ENCODE data around the gene SENP5. TPM values are rescaled to one million over a fixed set of nuclear protein-coding genes. Genes with fewer than 3 reads are reported as not detected.

The SENP5 gene
- total and polyA plus RNA-seq, 9 of the 15 experiments (the other 6 are each of a cell fraction or from before 2014, with no cell fraction given) = 18.3 to 59.7 (median 35.8) TPM

DNA sequence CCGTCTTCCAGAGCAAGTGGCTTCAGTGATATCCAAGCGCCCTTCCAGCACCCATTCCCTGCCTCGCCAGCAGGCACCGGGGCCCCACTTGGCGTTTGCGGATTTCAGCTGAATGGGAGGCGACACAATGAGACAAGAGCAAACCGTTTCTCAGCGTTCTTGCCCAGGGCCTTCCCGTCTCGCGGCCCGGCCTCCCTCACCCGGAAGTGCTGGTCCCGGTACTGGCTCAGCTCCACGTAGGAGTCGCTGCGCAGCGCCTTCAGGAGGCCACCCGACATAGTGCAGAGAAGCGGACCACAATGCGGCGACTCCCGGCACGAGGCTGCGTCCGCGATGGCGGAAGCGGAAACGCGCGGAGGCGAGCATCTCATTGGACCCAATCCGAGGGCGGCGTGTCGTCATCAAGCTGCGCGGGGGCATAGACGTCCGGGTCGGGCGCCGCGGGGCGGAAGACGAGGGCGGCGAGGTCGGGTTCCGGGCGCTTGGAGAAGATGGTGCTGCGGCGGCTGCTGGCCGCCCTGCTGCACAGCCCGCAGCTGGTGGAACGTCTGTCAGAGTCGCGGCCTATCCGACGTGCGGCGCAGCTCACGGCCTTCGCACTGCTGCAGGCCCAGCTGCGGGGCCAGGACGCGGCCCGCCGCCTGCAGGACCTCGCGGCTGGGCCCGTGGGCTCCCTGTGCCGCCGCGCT, 74.7 kb downstream of the SENP5 start, which contains the start of gene NCBP2 (continued):
- TF ChIP-seq SMARCA4 (IDR thresholded peaks at IDR 0.05) (no peak), MITF (IDR thresholded peaks at IDR 0.05) (peak; percentile 82), CCNT2 (IDR thresholded peaks at IDR 0.05; ENCODE audit: borderline replicate concordance, extremely low read depth, insufficient read length, low read depth, low read length) (peak; percentile 54), MTA3 (IDR thresholded peaks at IDR 0.05; ENCODE audit: borderline replicate concordance) (peak; percentile 94; the same call in 1 of the 2 replicates), KHSRP (IDR thresholded peaks at IDR 0.05) (peak; percentile 87), ZNF174 (CRISPR knock-in tag; IDR thresholded peaks at IDR 0.05) (no peak), BCL6 (CRISPR knock-in tag; IDR thresholded peaks at IDR 0.05) (no peak), RCOR1 (IDR thresholded peaks at IDR 0.05; ENCODE audit: borderline replicate concordance in 1 of 2, low read depth in 2 of 2, low read length in 2 of 2) (peak in 1 of 2 experiments; percentile 68; a peak in 2 of 4 replicates), ZNF24 (IDR thresholded peaks at IDR 0.05) (peak; percentile 50; the same call in 1 of the 2 replicates), ZNF395 (CRISPR knock-in tag; IDR thresholded peaks at IDR 0.05) (peak; percentile 79), RBM39 (optimal IDR thresholded peaks at IDR 0.05; ENCODE audit: low read depth, low read length) (no peak), HES1 (IDR thresholded peaks at IDR 0.05; ENCODE audit: low read depth) (no peak), SMAD1 (IDR thresholded peaks at IDR 0.05; ENCODE audit: low read depth, low read length, partially characterized antibody) (peak; percentile 87)

Measured in K562 (cell line).